ENCODE data around the gene TM2D1. TPM values are rescaled to one million over a fixed set of nuclear protein-coding genes. Genes with fewer than 3 reads are reported as not detected.

The TM2D1 gene
- total RNA-seq, 1 experiment from 2014 or later: 27.2 TPM

DNA sequence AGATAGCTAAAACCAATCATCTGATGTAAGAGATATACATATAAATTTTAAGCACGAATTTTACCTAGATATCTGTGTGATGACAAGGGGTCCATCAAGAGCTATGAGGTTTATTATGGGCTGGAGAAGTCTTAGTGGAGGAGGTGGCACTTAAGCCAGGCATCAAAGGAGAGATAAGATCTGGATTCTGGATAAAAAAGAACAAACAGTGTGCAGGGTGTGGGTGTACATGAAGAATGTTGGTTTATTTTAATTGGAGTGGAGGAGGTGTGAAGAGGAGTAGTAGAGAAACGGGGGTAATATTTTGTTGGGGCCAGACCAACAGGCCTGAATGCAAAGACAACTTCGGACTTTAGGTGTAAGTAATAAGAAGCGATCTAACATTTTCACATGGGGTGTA is 80.6 kb downstream of the TM2D1 start:
- no TSS peak for BruUV-seq (replicated peaks)
- Histone ChIP-seq H3K27me3 (replicated peaks; ENCODE audit: insufficient read depth, low read depth, low read length, poor library complexity) (no peaks in the 10 kb centered on the region), H3K4me1 (ENCODE audit: insufficient read depth, low read length, poor library complexity, severe bottlenecking) (peaks cover 6% of the 10 kb centered on the region), H3K36me3 (ENCODE audit: insufficient read depth, low read length, poor library complexity, severe bottlenecking) (no peaks in the 10 kb centered on the region), H3K27ac (ENCODE audit: low read depth, low read length, poor library complexity, severe bottlenecking) (no peak overlapping the region), H3K9me3 (ENCODE audit: low read depth, low read length, poor library complexity, severe bottlenecking) (no peaks in the 10 kb centered on the region), H3K4me3 (ENCODE audit: low read depth, low read length, poor library complexity, severe bottlenecking) (no peak overlapping the region)
- ChIA-PET POLR2A (ENCODE audit: low non-redundant PET) (no interaction called here), CTCF (interaction anchor here (0.7 kb wide), 1 partner anchor 19 kb away, joined by 3 read pairs; no protein-coding TSS in a partner anchor)
- intact Hi-C loops (cut with micrococcal nuclease; ENCODE audit: unreplicated experiment): loop anchor here (10.0 kb wide), 1 partner anchor 210 kb away; no protein-coding TSS in a partner anchor
- DNase-seq (ENCODE audit: low spot score): no peak
- TF ChIP-seq EZH2 (IDR thresholded peaks at IDR 0.05; ENCODE audit: borderline replicate concordance, low read depth, low read length, poor library complexity, severe bottlenecking): no peak
- TF ChIP-seq, protein P1, sequence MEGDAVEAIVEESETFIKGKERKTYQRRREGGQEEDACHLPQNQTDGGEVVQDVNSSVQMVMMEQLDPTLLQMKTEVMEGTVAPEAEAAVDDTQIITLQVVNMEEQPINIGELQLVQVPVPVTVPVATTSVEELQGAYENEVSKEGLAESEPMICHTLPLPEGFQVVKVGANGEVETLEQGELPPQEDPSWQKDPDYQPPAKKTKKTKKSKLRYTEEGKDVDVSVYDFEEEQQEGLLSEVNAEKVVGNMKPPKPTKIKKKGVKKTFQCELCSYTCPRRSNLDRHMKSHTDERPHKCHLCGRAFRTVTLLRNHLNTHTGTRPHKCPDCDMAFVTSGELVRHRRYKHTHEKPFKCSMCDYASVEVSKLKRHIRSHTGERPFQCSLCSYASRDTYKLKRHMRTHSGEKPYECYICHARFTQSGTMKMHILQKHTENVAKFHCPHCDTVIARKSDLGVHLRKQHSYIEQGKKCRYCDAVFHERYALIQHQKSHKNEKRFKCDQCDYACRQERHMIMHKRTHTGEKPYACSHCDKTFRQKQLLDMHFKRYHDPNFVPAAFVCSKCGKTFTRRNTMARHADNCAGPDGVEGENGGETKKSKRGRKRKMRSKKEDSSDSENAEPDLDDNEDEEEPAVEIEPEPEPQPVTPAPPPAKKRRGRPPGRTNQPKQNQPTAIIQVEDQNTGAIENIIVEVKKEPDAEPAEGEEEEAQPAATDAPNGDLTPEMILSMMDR (conservative IDR thresholded peaks at IDR 0.05; ENCODE audit: low read depth, low read length): no peak

DNA sequence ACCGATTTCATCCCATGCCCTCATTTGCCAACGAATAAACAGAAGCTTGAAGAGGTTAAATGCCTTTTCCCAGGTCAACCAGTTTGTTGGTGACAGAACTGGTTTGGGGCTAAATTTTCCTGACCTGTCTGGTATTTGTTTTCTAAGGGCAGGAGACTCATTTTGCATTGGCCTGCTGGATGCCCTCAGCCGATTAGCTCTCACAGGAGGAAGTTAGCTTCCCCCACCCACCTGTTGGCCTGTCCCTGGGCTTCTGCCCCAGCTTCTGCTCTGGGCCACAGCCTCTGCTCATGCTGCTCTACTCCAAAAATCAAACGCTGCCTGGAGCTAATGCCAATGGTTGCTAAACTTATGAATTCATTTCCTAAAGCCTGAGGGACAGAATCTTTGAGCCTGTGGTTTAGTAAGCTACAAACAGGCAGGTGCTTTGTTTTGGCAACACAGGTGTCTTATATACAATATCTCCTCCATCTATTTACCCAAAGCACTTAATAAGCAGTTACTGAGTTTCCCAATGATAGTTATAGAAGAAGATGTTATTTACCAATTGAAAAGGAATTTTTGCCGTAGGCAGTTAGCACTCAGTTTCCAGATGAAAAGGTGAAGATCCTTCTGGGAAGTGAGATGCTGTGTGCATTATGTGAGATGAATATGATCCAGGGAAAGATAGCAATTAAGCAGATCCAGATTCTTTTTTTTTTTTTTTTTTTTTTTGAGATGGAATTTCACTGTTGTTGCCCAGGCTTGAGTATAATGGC is 82.3 kb downstream of the TM2D1 start:
- Histone ChIP-seq H3K36me3 (ENCODE audit: insufficient read depth, low read length, poor library complexity, severe bottlenecking) (no peaks in the 10 kb centered on the region), H3K4me1 (ENCODE audit: insufficient read depth, low read length, poor library complexity, severe bottlenecking) (peaks cover 20% of the 10 kb centered on the region), H3K9me3 (ENCODE audit: low read depth, low read length, poor library complexity, severe bottlenecking) (no peaks in the 10 kb centered on the region), H3K4me3 (ENCODE audit: low read depth, low read length, poor library complexity, severe bottlenecking) (no peak overlapping the region), H3K27me3 (replicated peaks; ENCODE audit: insufficient read depth, low read depth, low read length, poor library complexity) (no peaks in the 10 kb centered on the region), H3K27ac (ENCODE audit: low read depth, low read length, poor library complexity, severe bottlenecking) (no peak overlapping the region)
- TF ChIP-seq, protein P1 (conservative IDR thresholded peaks at IDR 0.05; ENCODE audit: low read depth, low read length): no peak
- no peak for TF ChIP-seq EZH2 (IDR thresholded peaks at IDR 0.05; ENCODE audit: borderline replicate concordance, low read depth, low read length, poor library complexity, severe bottlenecking)
- no peak for DNase-seq (ENCODE audit: low spot score)
- CTCF ChIA-PET: no interaction called here
- BruUV-seq (replicated peaks): no TSS peak
- POLR2A ChIA-PET (ENCODE audit: low non-redundant PET): no interaction called here
- intact Hi-C loops (cut with micrococcal nuclease; ENCODE audit: unreplicated experiment): loop anchor here (10.0 kb wide), 1 partner anchor 212 kb away; no protein-coding TSS in a partner anchor

DNA sequence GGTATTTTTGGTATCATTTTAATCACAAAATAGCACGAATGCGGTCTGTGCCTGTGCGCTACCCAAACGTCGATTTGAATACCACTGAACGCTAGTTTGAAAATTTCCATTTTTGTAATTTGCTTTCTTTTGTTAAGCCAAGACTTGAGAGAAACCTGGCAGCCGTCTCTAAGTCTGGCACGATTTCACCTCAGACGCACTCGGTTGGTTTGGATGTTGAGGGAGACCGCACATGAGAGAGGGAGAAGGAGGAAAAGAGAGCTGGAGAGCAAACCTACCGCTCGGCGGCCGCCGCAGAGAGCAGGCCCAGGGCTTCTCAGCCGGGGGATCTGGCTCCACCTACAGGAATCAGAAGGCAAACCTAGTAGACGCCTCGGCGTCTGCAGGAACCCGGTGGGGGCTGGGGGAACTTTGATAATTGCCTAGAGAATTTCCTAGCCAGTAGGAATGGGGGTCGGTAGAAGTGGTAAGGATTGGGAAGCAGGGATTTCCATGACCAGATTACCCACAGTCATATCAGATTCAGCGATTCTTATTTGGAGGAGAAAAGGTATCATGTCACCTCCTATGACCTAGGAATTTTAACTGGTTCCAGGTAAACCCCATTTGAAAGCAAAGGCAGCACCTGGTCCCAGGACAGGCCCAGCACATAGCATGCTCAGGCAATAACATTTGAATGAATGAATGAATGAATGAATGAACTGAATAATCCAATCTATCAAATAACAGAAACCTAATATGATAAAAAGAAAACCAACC is 83.2 kb downstream of the TM2D1 start:
- no peak overlapping the region for H3K27ac ChIP-seq (ENCODE audit: low read depth, low read length, poor library complexity, severe bottlenecking)
- BruUV-seq (replicated peaks): no TSS peak
- no peak overlapping the region for H3K4me3 ChIP-seq (ENCODE audit: low read depth, low read length, poor library complexity, severe bottlenecking)
- POLR2A ChIA-PET (ENCODE audit: low non-redundant PET): interaction anchor here (0.5 to 0.6 kb wide), 2 partner anchors 1746 to 1754 kb away, joined by 3 read pairs; no protein-coding TSS in a partner anchor
- H3K9me3 ChIP-seq (ENCODE audit: low read depth, low read length, poor library complexity, severe bottlenecking): no peaks in the 10 kb centered on the region
- no peak for TF ChIP-seq EZH2 (IDR thresholded peaks at IDR 0.05; ENCODE audit: borderline replicate concordance, low read depth, low read length, poor library complexity, severe bottlenecking)
- TF ChIP-seq, protein P1 (conservative IDR thresholded peaks at IDR 0.05; ENCODE audit: low read depth, low read length): peak; percentile 77
- intact Hi-C loops (cut with micrococcal nuclease; ENCODE audit: unreplicated experiment): loop anchor here (10.0 kb wide), 1 partner anchor 213 kb away; no protein-coding TSS in a partner anchor
- peaks cover 23% of the 10 kb centered on the region for H3K4me1 ChIP-seq (ENCODE audit: insufficient read depth, low read length, poor library complexity, severe bottlenecking)
- no peaks in the 10 kb centered on the region for H3K36me3 ChIP-seq (ENCODE audit: insufficient read depth, low read length, poor library complexity, severe bottlenecking)
- DNase-seq (ENCODE audit: low spot score): peak; percentile 70
- CTCF ChIA-PET: interaction anchor here (0.6 to 0.7 kb wide), 2 partner anchors 13 to 249 kb away, joined by 3 read pairs; no protein-coding TSS in a partner anchor
- no peaks in the 10 kb centered on the region for H3K27me3 ChIP-seq (replicated peaks; ENCODE audit: insufficient read depth, low read depth, low read length, poor library complexity)

Measured in A673 (cell line).